IPS-18c (cell line): ENCODE results near the gene KDM3A.

ENCODE experiments used
- H3K4me3 ChIP-seq: 2 replicates; pipeline ENCODE4 v1.7.0; 2013; ENCODE audit warnings: low read depth, mild to moderate bottlenecking, low read length, moderate library complexity; ENCODE audit not compliant: insufficient read depth
- H3K9me3 ChIP-seq: one replicate; pipeline ENCODE4 v1.6.1; 2013; ENCODE audit warnings: mild to moderate bottlenecking, low read length, moderate library complexity; ENCODE audit not compliant: control insufficient read depth, insufficient read depth

The KDM3A gene

GRCh38 chr2:86420913-86421312 lies 20.3 kb upstream of the KDM3A start:
- Histone ChIP-seq H3K9me3 (peaks cover 4% of the 10 kb centered on the region), H3K4me3 (no peak overlapping the region)

GRCh38 chr2:86426271-86426670 lies 14.9 kb upstream of the KDM3A start:
- no peak overlapping the region for H3K4me3 ChIP-seq
- H3K9me3 ChIP-seq: peaks cover 4% of the 10 kb centered on the region

- Histone ChIP-seq H3K4me3 (no peak overlapping the region), H3K9me3 (peaks cover 2% of the 10 kb centered on the region)
These were observed 11.8 kb upstream of the KDM3A start for GRCh38 chr2:86429335-86429734.

- Histone ChIP-seq H3K4me3 (no peak overlapping the region), H3K9me3 (peaks cover 2% of the 10 kb centered on the region)
These were observed 10.8 kb upstream of the KDM3A start for GRCh38 chr2:86430368-86430767.

GRCh38 chr2:86433137-86433536 lies 8.0 kb upstream of the KDM3A start:
- Histone ChIP-seq H3K9me3 (peaks cover 4% of the 10 kb centered on the region), H3K4me3 (no peak overlapping the region)

- Histone ChIP-seq H3K9me3 (peaks cover 4% of the 10 kb centered on the region), H3K4me3 (no peak overlapping the region)
These were observed 6.9 kb upstream of the KDM3A start for GRCh38 chr2:86434290-86434689.

GRCh38 chr2:86435531-86435930 lies 5.6 kb upstream of the KDM3A start:
- peaks cover 4% of the 10 kb centered on the region for H3K9me3 ChIP-seq
- H3K4me3 ChIP-seq: no peak overlapping the region

GRCh38 chr2:86436328-86436727 lies 4.8 kb upstream of the KDM3A start:
- Histone ChIP-seq H3K9me3 (peaks cover 4% of the 10 kb centered on the region), H3K4me3 (no peak overlapping the region)

GRCh38 chr2:86439879-86440630 lies 1.1 kb upstream of the KDM3A start:
- peaks cover 2% of the 10 kb centered on the region for H3K9me3 ChIP-seq
- no peak overlapping the region for H3K4me3 ChIP-seq

GRCh38 chr2:86441392-86441881 lies 266 bp downstream of the KDM3A start:
- peaks cover 2% of the 10 kb centered on the region for H3K9me3 ChIP-seq
- H3K4me3 ChIP-seq: peak overlapping the region; percentile 43; the same call in 1 of the 2 replicates

GRCh38 chr2:86441882-86442641 lies 891 bp downstream of the KDM3A start:
- Histone ChIP-seq H3K4me3 (peak overlapping the region; percentile 76), H3K9me3 (peaks cover 1% of the 10 kb centered on the region)

GRCh38 chr2:86442642-86443005 lies 1.5 kb downstream of the KDM3A start:
- H3K4me3 ChIP-seq: peak overlapping the region; percentile 76
- no peaks in the 10 kb centered on the region for H3K9me3 ChIP-seq

GRCh38 chr2:86443631-86444350 lies 2.6 kb downstream of the KDM3A start:
- H3K9me3 ChIP-seq: no peaks in the 10 kb centered on the region
- H3K4me3 ChIP-seq: no peak overlapping the region

- H3K4me3 ChIP-seq: no peak overlapping the region
- H3K9me3 ChIP-seq: no peaks in the 10 kb centered on the region
These were observed 4.3 kb downstream of the KDM3A start for GRCh38 chr2:86445436-86445835.

- no peaks in the 10 kb centered on the region for H3K9me3 ChIP-seq
- no peak overlapping the region for H3K4me3 ChIP-seq
These were observed 4.9 kb downstream of the KDM3A start for GRCh38 chr2:86446060-86446459.

GRCh38 chr2:86453836-86454235 lies 12.7 kb downstream of the KDM3A start:
- H3K4me3 ChIP-seq: no peak overlapping the region
- H3K9me3 ChIP-seq: no peaks in the 10 kb centered on the region

GRCh38 chr2:86454238-86454637 lies 13.1 kb downstream of the KDM3A start:
- no peaks in the 10 kb centered on the region for H3K9me3 ChIP-seq
- H3K4me3 ChIP-seq: no peak overlapping the region

- Histone ChIP-seq H3K4me3 (no peak overlapping the region), H3K9me3 (no peaks in the 10 kb centered on the region)
These were observed 14.0 kb downstream of the KDM3A start for GRCh38 chr2:86455181-86455580.
